HEK293 (cell line): ENCODE data around the gene GPR39.

Experiments
- CTCF ChIA-PET: fragments of 350-600 bp; formaldehyde crosslinking; extraction: SDS; loops from one replicate; lab custom pipeline; 2021; ENCODE audit warnings: antibody characterized with exemption; lab: Yijun Ruan, JAX
- POLR2A ChIA-PET: fragments of 300-600 bp; formaldehyde crosslinking; extraction: SDS; loops from one replicate; lab custom pipeline; 2020; ENCODE audit warnings: antibody characterized with exemption, inconsistent platforms; lab: Yijun Ruan, JAX
- H3K27ac ChIP-seq: fragments of 200-500 bp; sonication (Bioruptor generic); 2 replicates; pipeline ENCODE4 v1.5.1; 2014; ENCODE audit warnings: low read depth, low read length, control low read depth, inconsistent platforms; ENCODE audit errors: extremely low read depth
- H3K36me3 ChIP-seq, 2 experiments: fragments of 200-500 bp in 1 of 2; sonication (Bioruptor generic) in 1 of 2; 1 replicate in 1 of 2; 2 replicates in 1 of 2; pipeline ENCODE4 v1.5.1; 2014 to 2017; ENCODE audit warnings: inconsistent platforms in 2 of 2, low read length in 2 of 2; ENCODE audit not compliant: control insufficient read depth in 2 of 2, insufficient read depth in 1 of 2
- H3K4me1 ChIP-seq: fragments of 200-500 bp; sonication (Bioruptor generic); 2 replicates; pipeline ENCODE4 v1.5.1; 2014; ENCODE audit warnings: mild to moderate bottlenecking, low read length, inconsistent platforms; ENCODE audit not compliant: control insufficient read depth, insufficient read depth
- H3K4me3 ChIP-seq: 2 replicates; pipeline ENCODE4 v1.5.1; 2011; ENCODE audit warnings: low read depth, mild to moderate bottlenecking, control low read depth, low read length, moderate library complexity
- H3K9me3 ChIP-seq: fragments of 200-500 bp; sonication (Bioruptor generic); 2 replicates; pipeline ENCODE4 v1.5.1; 2014; ENCODE audit warnings: low read depth, low read length, inconsistent platforms; ENCODE audit not compliant: control insufficient read depth, insufficient read depth
- SP7 ChIP-seq: fragments of 450-650 bp; formaldehyde crosslinking; IDR thresholded peaks from 2 replicates; pipeline ENCODE4 v1.5.1; 2016; ENCODE audit warnings: missing biosample characterization, missing genetic modification characterization
- ZBTB6 ChIP-seq: fragments of 450-650 bp; formaldehyde crosslinking; IDR thresholded peaks from 2 replicates; pipeline ENCODE4 v1.5.1; 2017; ENCODE audit warnings: missing biosample characterization, missing genetic modification characterization
- ZBTB7A ChIP-seq: fragments of 450-650 bp; formaldehyde crosslinking; IDR thresholded peaks from 2 replicates; pipeline ENCODE4 v1.5.1; 2016; ENCODE audit warnings: low read depth, missing biosample characterization, missing genetic modification characterization
- ZIC2 ChIP-seq: fragments of 450-650 bp; formaldehyde crosslinking; IDR thresholded peaks from 2 replicates; pipeline ENCODE4 v1.5.1; 2016; ENCODE audit warnings: missing biosample characterization, missing genetic modification characterization
- ZNF121 ChIP-seq: fragments of 450-650 bp; formaldehyde crosslinking; IDR thresholded peaks from 2 replicates; pipeline ENCODE4 v1.5.1; 2016; ENCODE audit warnings: missing biosample characterization, missing genetic modification characterization
- ZNF132 ChIP-seq: fragments of 450-650 bp; formaldehyde crosslinking; IDR thresholded peaks from 2 replicates; pipeline ENCODE4 v1.5.1; 2017; ENCODE audit warnings: missing biosample characterization, missing genetic modification characterization, borderline replicate concordance
- ZNF202 ChIP-seq: fragments of 450-650 bp; formaldehyde crosslinking; IDR thresholded peaks from 2 replicates; pipeline ENCODE4 v1.5.1; 2016; ENCODE audit warnings: missing biosample characterization, missing genetic modification characterization, borderline replicate concordance
- ZNF248 ChIP-seq: fragments of 450-650 bp; formaldehyde crosslinking; IDR thresholded peaks from 2 replicates; pipeline ENCODE4 v1.5.1; 2017; ENCODE audit warnings: missing biosample characterization, missing genetic modification characterization
- ZNF423 ChIP-seq: fragments of 450-650 bp; formaldehyde crosslinking; IDR thresholded peaks from 2 replicates; pipeline ENCODE4 v1.5.1; 2016; ENCODE audit warnings: missing biosample characterization, missing genetic modification characterization
- ZNF426 ChIP-seq: fragments of 450-650 bp; formaldehyde crosslinking; IDR thresholded peaks from 2 replicates; pipeline ENCODE4 v1.5.1; 2017; ENCODE audit warnings: missing biosample characterization, missing genetic modification characterization, mild to moderate bottlenecking, inconsistent platforms, moderate library complexity
- ZNF473 ChIP-seq: fragments of 450-650 bp; formaldehyde crosslinking; IDR thresholded peaks from 2 replicates; pipeline ENCODE4 v1.5.1; 2017; ENCODE audit warnings: missing biosample characterization, missing genetic modification characterization
- ZNF518A ChIP-seq: fragments of 450-650 bp; formaldehyde crosslinking; conservative IDR thresholded peaks from 2 replicates; pipeline ENCODE4 v1.5.1; 2016; ENCODE audit warnings: low read depth, missing biosample characterization, missing genetic modification characterization
- ZNF530 ChIP-seq: fragments of 450-650 bp; formaldehyde crosslinking; IDR thresholded peaks from 2 replicates; pipeline ENCODE4 v1.5.1; 2016; ENCODE audit warnings: low read depth, missing biosample characterization, missing genetic modification characterization
- ZNF624 ChIP-seq: fragments of 450-650 bp; formaldehyde crosslinking; IDR thresholded peaks from 2 replicates; pipeline ENCODE4 v1.5.1; 2017; ENCODE audit warnings: missing biosample characterization, missing genetic modification characterization
- ZNF660 ChIP-seq: fragments of 450-650 bp; IDR thresholded peaks from 2 replicates; pipeline ENCODE4 v1.5.1; 2018; ENCODE audit warnings: missing biosample characterization, mild to moderate bottlenecking, missing genetic modification characterization
- ZNF837 ChIP-seq: fragments of 450-650 bp; formaldehyde crosslinking; IDR thresholded peaks from 2 replicates; pipeline ENCODE4 v1.5.1; 2016; ENCODE audit warnings: missing biosample characterization, missing genetic modification characterization

The GPR39 gene

GRCh38 chr2:132448771-132449170 is 32.2 kb downstream of the GPR39 start:
- Histone ChIP-seq H3K36me3 (no peaks in the 10 kb centered on the region), H3K4me1 (no peaks in the 10 kb centered on the region), H3K9me3 (no peaks in the 10 kb centered on the region), H3K27ac (no peak overlapping the region), H3K4me3 (no peak overlapping the region)
- CTCF ChIA-PET = interaction anchor here (1.0 to 1.7 kb wide), 5 partner anchors 9 to 100 kb away, joined by 3 to 12 read pairs (median 4); no protein-coding TSS in a partner anchor
- TF ChIP-seq ZNF530 (tag by site-specific recombination) = no peak
- no peak for TF ChIP-seq ZNF624
- TF ChIP-seq ZNF132 (tag by site-specific recombination) = no peak
- no peak for TF ChIP-seq ZBTB7A (tag by site-specific recombination)
- TF ChIP-seq ZNF473 (tag by site-specific recombination) = no peak
- TF ChIP-seq ZNF423 = no peak
- no peak for TF ChIP-seq ZBTB6 (tag by site-specific recombination)
- TF ChIP-seq ZNF121 (tag by site-specific recombination) = no peak
- no peak for TF ChIP-seq SP7 (tag by site-specific recombination)
- no peak for TF ChIP-seq ZNF426 (tag by site-specific recombination)
- TF ChIP-seq ZIC2 (tag by site-specific recombination) = no peak
- TF ChIP-seq ZNF248 = no peak
- POLR2A ChIA-PET = interaction anchor here (1.6 kb wide), 1 partner anchor 32 kb away, joined by 3 read pairs; the partner anchor contains the start of gene GPR39

DNA sequence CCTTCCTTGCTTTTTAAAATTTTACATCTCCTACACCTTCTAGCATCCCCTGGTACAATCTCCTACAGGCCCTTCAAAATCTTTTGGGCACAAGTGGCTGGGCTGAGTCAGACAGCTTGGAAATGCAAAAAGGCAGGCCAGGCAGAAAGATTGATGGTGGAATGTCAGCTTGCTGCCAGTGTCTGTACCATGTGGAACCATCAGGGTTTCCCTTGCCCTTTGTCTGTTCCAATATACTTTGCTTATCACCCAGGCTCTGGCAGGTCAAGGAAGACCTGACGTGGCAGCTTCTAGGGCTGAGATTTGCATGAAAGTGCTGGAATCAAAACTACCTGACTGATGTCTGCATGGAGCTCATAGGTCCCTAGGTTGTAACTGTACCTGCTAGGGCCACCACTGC is 33.3 kb downstream of the GPR39 start:
- no peak for TF ChIP-seq ZNF518A
- Histone ChIP-seq H3K36me3 (no peaks in the 10 kb centered on the region), H3K9me3 (no peaks in the 10 kb centered on the region), H3K27ac (no peak overlapping the region), H3K4me1 (no peaks in the 10 kb centered on the region), H3K4me3 (no peak overlapping the region)
- ChIA-PET CTCF (interaction anchor here (0.7 to 1.7 kb wide), 5 partner anchors 8 to 25 kb away, joined by 3 to 5 read pairs (median 4); no protein-coding TSS in a partner anchor), POLR2A (interaction anchor here (1.6 kb wide), 1 partner anchor 33 kb away, joined by 3 read pairs; the partner anchor contains the start of gene GPR39)

DNA sequence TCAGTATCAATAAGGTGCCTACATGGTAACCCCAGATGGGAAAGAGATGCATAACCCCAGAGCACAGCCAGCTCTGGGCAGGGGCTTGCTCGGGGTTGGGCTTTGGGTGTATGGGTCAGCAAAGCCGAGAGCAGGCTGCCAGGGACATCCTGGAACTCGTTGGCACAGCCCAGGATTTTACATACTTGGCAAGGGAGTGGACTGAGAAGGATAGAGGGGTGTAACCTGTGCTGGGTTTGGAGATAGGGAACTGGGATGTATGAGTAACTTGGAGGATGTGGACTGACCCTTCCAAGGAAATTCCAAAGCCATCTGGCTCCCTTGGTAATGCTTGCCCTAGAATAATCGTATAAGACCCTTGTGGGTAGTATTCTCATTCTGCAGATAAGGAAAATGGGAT is 44.2 kb downstream of the GPR39 start:
- CTCF ChIA-PET = no interaction called here
- H3K4me3 ChIP-seq = no peak overlapping the region
- no peaks in the 10 kb centered on the region for H3K9me3 ChIP-seq
- H3K36me3 ChIP-seq = no peaks in the 10 kb centered on the region
- H3K27ac ChIP-seq = no peak overlapping the region
- POLR2A ChIA-PET = no interaction called here
- TF ChIP-seq ZNF660 (tag by site-specific recombination) = no peak
- TF ChIP-seq ZNF837 (tag by site-specific recombination) = no peak
- no peak for TF ChIP-seq ZNF202 (tag by site-specific recombination)
- H3K4me1 ChIP-seq = no peaks in the 10 kb centered on the region
